Endothelial cell of umbilical vein (primary cell): ENCODE data around the gene JHY. TPM values are rescaled to one million over a fixed set of nuclear protein-coding genes. Genes with fewer than 3 reads are reported as not detected.

Source experiments
- BruUV-seq: library from RNA; stranded (reverse); fragments of 400-500 nt; replicated peaks from 2 replicates; lab custom pipeline; 2021; lab: Mats Ljungman, UMichigan
- CTCF ChIA-PET: fragments of 300-600, 350-600 bp; sonication (Branson Sonifier 250); formaldehyde crosslinking; loops from one replicate; lab custom pipeline; 2021; ENCODE audit warnings: antibody characterized with exemption, inconsistent platforms; lab: Charles Lee
- POLR2A ChIA-PET: fragments of 300-600, 350-600 bp; sonication (Branson Sonifier 250); formaldehyde crosslinking; loops from one replicate; lab custom pipeline; 2021; ENCODE audit warnings: antibody characterized with exemption, inconsistent platforms; lab: Charles Lee
- DNase-seq: peaks from one replicate; pipeline ENCODE4 v3.0.0-alpha.2; 2011; ENCODE audit warnings: low read depth, low spot score
- FAIRE-seq: peaks from 2 replicates; lab custom pipeline; 2011; peaks lifted over from hg19 to GRCh38; lab: Jason Lieb, UNC
- H2AFZ ChIP-seq: 2 replicates; pipeline ENCODE4 v1.6.0; 2012; ENCODE audit warnings: low read depth, low read length, control low read depth, inconsistent platforms
- H3K27ac ChIP-seq: 2 replicates; pipeline ENCODE4 v1.5.1; 2011; ENCODE audit warnings: low read depth, mild to moderate bottlenecking, control low read depth, low read length, moderate library complexity; ENCODE audit not compliant: insufficient read depth
- H3K27me3 ChIP-seq, 2 experiments: 2 replicates each; pipeline versions ENCODE4 v1.6.0 to v1.6.1; 2011; ENCODE audit warnings: low read length in 2 of 2, mixed read lengths in 1 of 2; ENCODE audit not compliant: control insufficient read depth in 2 of 2, insufficient read depth in 2 of 2
- H3K36me3 ChIP-seq, 2 experiments: 2 replicates in 1 of 2; 3 replicates in 1 of 2; pipeline ENCODE4 v1.5.1; 2011; ENCODE audit warnings: low read length in 2 of 2, mild to moderate bottlenecking in 1 of 2, moderate library complexity in 1 of 2; ENCODE audit not compliant: control insufficient read depth in 2 of 2, insufficient read depth in 2 of 2; ENCODE audit errors: extremely low read depth in 1 of 2
- H3K4me1 ChIP-seq: 3 replicates; pipeline ENCODE4 v1.5.1; 2011; ENCODE audit warnings: mild to moderate bottlenecking, low read length; ENCODE audit not compliant: control insufficient read depth, insufficient read depth; ENCODE audit errors: extremely low read depth
- H3K4me2 ChIP-seq: 2 replicates; pipeline ENCODE4 v1.6.1; 2011; ENCODE audit warnings: low read length, control low read depth, mixed read lengths; ENCODE audit not compliant: insufficient read depth
- H3K4me3 ChIP-seq, 3 experiments: fragments of 200-600 bp in 1 of 3; sonication (generic), shearing (Covaris generic) in 1 of 3; replicated peaks in 1 of 3; 2 replicates each; pipeline ENCODE4 v1.5.1; 2011 to 2016; ENCODE audit warnings: control low read depth in 3 of 3, low read length in 3 of 3, mild to moderate bottlenecking in 2 of 3, inconsistent platforms in 1 of 3, low read depth in 1 of 3, moderate library complexity in 1 of 3; ENCODE audit not compliant: insufficient read depth in 1 of 3
- H3K79me2 ChIP-seq: 2 replicates; pipeline ENCODE4 v1.6.0; 2012; ENCODE audit warnings: low read length, inconsistent platforms; ENCODE audit not compliant: control insufficient read depth, insufficient read depth
- H3K9ac ChIP-seq: replicated peaks from 2 replicates; pipeline ENCODE3; 2011; ENCODE audit warnings: low read length, control low read depth; ENCODE audit not compliant: insufficient read depth; ENCODE audit errors: extremely low read depth
- H3K9me1 ChIP-seq: replicated peaks from 3 replicates; pipeline ENCODE4 v1.6.0; 2011; ENCODE audit warnings: mild to moderate bottlenecking, low read length; ENCODE audit not compliant: control insufficient read depth, insufficient read depth; ENCODE audit errors: extremely low read depth
- H3K9me3 ChIP-seq: replicated peaks from 2 replicates; pipeline ENCODE4 v1.5.1; 2012; ENCODE audit warnings: low read length, inconsistent platforms; ENCODE audit not compliant: control insufficient read depth, insufficient read depth
- H4K20me1 ChIP-seq: replicated peaks from 2 replicates; pipeline ENCODE3; 2011; ENCODE audit warnings: mild to moderate bottlenecking, low read length; ENCODE audit not compliant: control insufficient read depth, insufficient read depth; ENCODE audit errors: extremely low read depth
- EZH2 ChIP-seq: IDR thresholded peaks from 2 replicates; pipeline ENCODE4 v1.6.1; 2012; ENCODE audit warnings: borderline replicate concordance, low read depth, mild to moderate bottlenecking, moderate library complexity, low read length, inconsistent platforms; ENCODE audit not compliant: severe bottlenecking
- FOS ChIP-seq: IDR thresholded peaks from 2 replicates; pipeline ENCODE4 v1.6.1; 2011; ENCODE audit warnings: mild to moderate bottlenecking, low read length, moderate library complexity, borderline replicate concordance; ENCODE audit not compliant: insufficient read depth
- GATA2 ChIP-seq: IDR thresholded peaks from 2 replicates; pipeline ENCODE4 v1.7.0; 2011; ENCODE audit warnings: low read depth, mild to moderate bottlenecking, moderate library complexity, mixed read lengths, low read length; ENCODE audit not compliant: insufficient read length, insufficient read depth
- JUN ChIP-seq: IDR thresholded peaks from 2 replicates; pipeline ENCODE4 v1.6.1; 2011; ENCODE audit warnings: borderline replicate concordance, low read depth; ENCODE audit not compliant: insufficient read length, insufficient read depth
- MYC ChIP-seq: IDR thresholded peaks from one replicate; pipeline ENCODE4 v1.6.1; 2011; ENCODE audit warnings: mild to moderate bottlenecking, low read depth, low read length
- POLR2A ChIP-seq: IDR thresholded peaks from 2 replicates; pipeline ENCODE4 v1.6.1; 2012; ENCODE audit warnings: low read depth, mild to moderate bottlenecking, control low read depth, low read length
- POLR2AphosphoS5 ChIP-seq: IDR thresholded peaks from 2 replicates; pipeline ENCODE4 v1.6.1; 2012; ENCODE audit warnings: low read depth, mild to moderate bottlenecking, control low read depth, low read length, moderate library complexity; ENCODE audit not compliant: insufficient read depth
- dilution Hi-C: fragments of 300-500 bp; cut with MboI; formaldehyde crosslinking; loops from one replicate; pipeline ENCODE4 v1.15.0; 2019; ENCODE audit warnings: low sequenced_read_pairs; ENCODE audit not compliant: extremely low pct_ligation_motif_present
- intact Hi-C: fragments of 100-400 bp; cut with micrococcal nuclease; formaldehyde crosslinking; loops from one replicate; pipeline ENCODE4 v1.10.0; 2022
- polyA plus RNA-seq, 4 experiments: library from polyadenylated mRNA; depleted of rRNA in 3 of 4; stranded (reverse) in 3 of 4; unstranded in 1 of 4; fragments of >200 nt; gene quantifications; 2 replicates each; pipeline versions ENCODE4 v1.2.1 to v1.2.3, GENCODE V29; 2011 to 2012; ENCODE audit warnings: missing spikeins in 1 of 4
- total RNA-seq: library from RNA; stranded (reverse); gene quantifications from 2 replicates; pipeline ENCODE4 v1.2.3, GENCODE V29; 2021
- TF ChIP-seq, protein P1 (sequence below): IDR thresholded peaks from 2 replicates; pipeline ENCODE4 v1.6.1; 2011; ENCODE audit not compliant: insufficient read depth, insufficient read length
- TF ChIP-seq, protein P2 (sequence below), 2 donors: IDR thresholded peaks; 1 replicate in 1 of 2; 2 replicates in 1 of 2; pipeline ENCODE4 v1.5.1; 2011; ENCODE audit warnings: low read length in 2 of 2, mild to moderate bottlenecking in 2 of 2, moderate library complexity in 2 of 2, control low read depth in 1 of 2, inconsistent platforms in 1 of 2, low read depth in 1 of 2; ENCODE audit not compliant: insufficient read depth in 1 of 2; ENCODE audit errors: extremely low read depth in 1 of 2

JHY gene
- total and polyA plus RNA-seq, 2 donors (not counting 3 experiments of a cell fraction or from before 2014, with no cell fraction given), result 1.8 to 3.9 TPM

GRCh38 chr11:122853261-122853660, 29.3 kb upstream of the JHY start:
- no peak overlapping the region for H3K27ac ChIP-seq
- FAIRE-seq (no peak), DNase-seq (no peak)
- no peak overlapping the region for H3K4me2 ChIP-seq
- no peaks in the 10 kb centered on the region for H3K36me3 ChIP-seq
- H3K9ac ChIP-seq, result no peak overlapping the region
- no peaks in the 10 kb centered on the region for H3K9me3 ChIP-seq
- ChIA-PET POLR2A (no interaction called here), CTCF (interaction anchor here (1.1 to 16.0 kb wide), 31 partner anchors 9 to 277 kb away, joined by 3 to 720 read pairs (median 8); partner anchors contain the start of genes CRTAM and UBASH3B)
- no peaks in the 10 kb centered on the region for H3K79me2 ChIP-seq
- no peak overlapping the region for H2AFZ ChIP-seq
- H3K9me1 ChIP-seq, result no peaks in the 10 kb centered on the region
- no peaks in the 10 kb centered on the region for H4K20me1 ChIP-seq
- dilution Hi-C loops, result no loop called here
- no peak overlapping the region for H3K4me3 ChIP-seq
- H3K4me1 ChIP-seq, result no peaks in the 10 kb centered on the region
- peaks cover 0 to 3% of the 10 kb centered on the region in 2 experiments for H3K27me3 ChIP-seq
- TF ChIP-seq GATA2 (no peak), JUN (no peak), MYC (no peak), POLR2AphosphoS5 (no peak), EZH2 (no peak), POLR2A (no peak), FOS (no peak)
- TF ChIP-seq, protein P1, sequence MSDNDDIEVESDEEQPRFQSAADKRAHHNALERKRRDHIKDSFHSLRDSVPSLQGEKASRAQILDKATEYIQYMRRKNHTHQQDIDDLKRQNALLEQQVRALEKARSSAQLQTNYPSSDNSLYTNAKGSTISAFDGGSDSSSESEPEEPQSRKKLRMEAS, result no peak
- TF ChIP-seq, protein P2, sequence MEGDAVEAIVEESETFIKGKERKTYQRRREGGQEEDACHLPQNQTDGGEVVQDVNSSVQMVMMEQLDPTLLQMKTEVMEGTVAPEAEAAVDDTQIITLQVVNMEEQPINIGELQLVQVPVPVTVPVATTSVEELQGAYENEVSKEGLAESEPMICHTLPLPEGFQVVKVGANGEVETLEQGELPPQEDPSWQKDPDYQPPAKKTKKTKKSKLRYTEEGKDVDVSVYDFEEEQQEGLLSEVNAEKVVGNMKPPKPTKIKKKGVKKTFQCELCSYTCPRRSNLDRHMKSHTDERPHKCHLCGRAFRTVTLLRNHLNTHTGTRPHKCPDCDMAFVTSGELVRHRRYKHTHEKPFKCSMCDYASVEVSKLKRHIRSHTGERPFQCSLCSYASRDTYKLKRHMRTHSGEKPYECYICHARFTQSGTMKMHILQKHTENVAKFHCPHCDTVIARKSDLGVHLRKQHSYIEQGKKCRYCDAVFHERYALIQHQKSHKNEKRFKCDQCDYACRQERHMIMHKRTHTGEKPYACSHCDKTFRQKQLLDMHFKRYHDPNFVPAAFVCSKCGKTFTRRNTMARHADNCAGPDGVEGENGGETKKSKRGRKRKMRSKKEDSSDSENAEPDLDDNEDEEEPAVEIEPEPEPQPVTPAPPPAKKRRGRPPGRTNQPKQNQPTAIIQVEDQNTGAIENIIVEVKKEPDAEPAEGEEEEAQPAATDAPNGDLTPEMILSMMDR (IDR thresholded peaks at IDR 0.05; ENCODE audit: extremely low read depth in 1 of 2, insufficient read depth in 1 of 2, low read depth in 1 of 2, low read length in 2 of 2), result no peak
- intact Hi-C loops, result no loop called here
- no TSS peak for BruUV-seq
